HepG2 (cell line): ENCODE data around the gene CTNNA2. TPM values are rescaled to one million over a fixed set of nuclear protein-coding genes. Genes with fewer than 3 reads are reported as not detected.

Experiments
- ATAC-seq: fragments of 200-7000 bp; cut with Tn5 transposase; 3 replicates; pipeline ENCODE4 v1.9.1; 2020; ENCODE audit warnings: mild to moderate bottlenecking, moderate library complexity
- BruUV-seq: library from RNA; stranded (reverse); fragments of 400-500 nt; replicated peaks from 2 replicates; lab custom pipeline; 2021; lab: Mats Ljungman, UMichigan
- CTCF ChIA-PET: fragments of 300-600 bp; formaldehyde crosslinking; extraction: SDS; loops from one replicate; lab custom pipeline; 2021; ENCODE audit warnings: low total read pairs, inconsistent platforms, low intra/inter-chr PET ratio; lab: Yijun Ruan, JAX
- POLR2A ChIA-PET: fragments of 350-600 bp; sonication (Branson Sonifier 250); formaldehyde crosslinking; loops from one replicate; lab custom pipeline; 2020; ENCODE audit warnings: antibody characterized with exemption, inconsistent platforms; lab: Yijun Ruan, JAX
- DNase-seq: peaks from one replicate; pipeline ENCODE4 v3.0.0-alpha.2; 2015; ENCODE audit warnings: low spot score
- FAIRE-seq: peaks from 3 replicates; lab custom pipeline; 2011; peaks lifted over from hg19 to GRCh38; lab: Jason Lieb, UNC
- H2AFZ ChIP-seq: one replicate; pipeline ENCODE4 v1.6.1; 2011; ENCODE audit warnings: low read length, inconsistent platforms
- H3K27ac ChIP-seq: fragments of 300-600 bp; 3 replicates; pipeline ENCODE4 v1.8.0; 2011; ENCODE audit warnings: mixed run types, mild to moderate bottlenecking, mixed read lengths, low read length, inconsistent platforms; ENCODE audit not compliant: insufficient read depth; ENCODE audit errors: extremely low read length
- H3K27me3 ChIP-seq, 2 experiments: fragments of 200-600 bp in 1 of 2; 2 replicates in 1 of 2; 3 replicates in 1 of 2; pipeline versions ENCODE4 v1.6.0 to v1.8.0; 2011; ENCODE audit warnings: low read length in 2 of 2, mild to moderate bottlenecking in 2 of 2, moderate library complexity in 2 of 2, inconsistent platforms in 1 of 2; ENCODE audit not compliant: insufficient read depth in 2 of 2, control insufficient read depth in 1 of 2
- H3K36me3 ChIP-seq, 2 experiments: fragments of 200-600 bp in 1 of 2; replicated peaks in 1 of 2; 2 replicates in 1 of 2; 3 replicates in 1 of 2; pipeline versions ENCODE4 v1.5.1 to v1.8.0; 2011; ENCODE audit warnings: low read length in 2 of 2, inconsistent platforms in 1 of 2; ENCODE audit not compliant: insufficient read depth in 2 of 2, control insufficient read depth in 1 of 2
- H3K4me1 ChIP-seq: 2 replicates; pipeline ENCODE4 v1.5.1; 2012; ENCODE audit warnings: low read length, inconsistent platforms; ENCODE audit not compliant: insufficient read depth
- H3K4me2 ChIP-seq: 2 replicates; pipeline ENCODE4 v1.6.0; 2011; ENCODE audit warnings: low read depth, low read length, inconsistent platforms
- H3K4me3 ChIP-seq, 3 experiments: fragments of 200-600 bp in 1 of 3; sonication (generic), shearing (Covaris generic) in 1 of 3; replicated peaks in 1 of 3; 2 replicates each; pipeline ENCODE4 v1.5.1; 2011 to 2016; ENCODE audit warnings: low read length in 3 of 3, inconsistent platforms in 2 of 3, low read depth in 2 of 3, mild to moderate bottlenecking in 2 of 3, control low read depth in 1 of 3, mixed read lengths in 1 of 3; ENCODE audit not compliant: insufficient read depth in 1 of 3
- H3K79me2 ChIP-seq: one replicate; pipeline ENCODE4 v1.6.1; 2011; ENCODE audit warnings: low read length, inconsistent platforms; ENCODE audit not compliant: insufficient read depth
- H3K9ac ChIP-seq: 2 replicates; pipeline ENCODE4 v1.6.0; 2011; ENCODE audit warnings: mild to moderate bottlenecking, low read depth, low read length, inconsistent platforms; ENCODE audit not compliant: insufficient read depth
- H3K9me3 ChIP-seq: 2 replicates; pipeline ENCODE4 v1.5.1; 2012; ENCODE audit warnings: mild to moderate bottlenecking, low read length
- H4K20me1 ChIP-seq: 2 replicates; pipeline ENCODE4 v1.6.0; 2011; ENCODE audit warnings: inconsistent platforms, mild to moderate bottlenecking, low read length, moderate library complexity; ENCODE audit not compliant: insufficient read depth
- DMTF1 ChIP-seq: sonication (generic); formaldehyde crosslinking; IDR thresholded peaks from 2 replicates; pipeline ENCODE4 v1.4.0; 2020; ENCODE audit warnings: mild to moderate bottlenecking, missing genetic modification reagents
- EZH2 ChIP-seq: conservative IDR thresholded peaks from 2 replicates; pipeline ENCODE4 v1.6.1; 2012; ENCODE audit warnings: mild to moderate bottlenecking, low read depth, low read length, moderate library complexity
- HOXA5 ChIP-seq: sonication (generic); formaldehyde crosslinking; IDR thresholded peaks from 2 replicates; pipeline ENCODE4 v1.4.0; 2020; ENCODE audit warnings: missing genetic modification reagents
- ISX ChIP-seq: sonication (generic); formaldehyde crosslinking; conservative IDR thresholded peaks from 2 replicates; pipeline ENCODE4 v1.5.0; 2020; ENCODE audit warnings: missing genetic modification reagents
- MAX ChIP-seq: IDR thresholded peaks from 2 replicates; pipeline ENCODE4 v1.6.1; 2012; ENCODE audit warnings: inconsistent platforms
- POLR2AphosphoS2 ChIP-seq: IDR thresholded peaks from 2 replicates; pipeline ENCODE4 v1.6.1; 2011; ENCODE audit warnings: low read depth, low read length, improper control_type of control experiment
- RXRB ChIP-seq: IDR thresholded peaks from 2 replicates; pipeline ENCODE4 v1.6.1; 2016; ENCODE audit warnings: borderline replicate concordance, missing genetic modification reagents, missing compliant biosample characterization
- SIN3B ChIP-seq: fragments of 150-350 bp; IDR thresholded peaks from 2 replicates; pipeline ENCODE4 v1.6.1; 2014; ENCODE audit warnings: low read length
- SYNCRIP ChIP-seq: fragments of 200-400 bp; formaldehyde crosslinking; IDR thresholded peaks from 2 replicates; pipeline ENCODE4 v1.6.1; 2018; ENCODE audit warnings: mild to moderate bottlenecking, low read depth, low read length; ENCODE audit not compliant: insufficient read depth
- TARDBP ChIP-seq: sonication (generic); formaldehyde crosslinking; IDR thresholded peaks from 2 replicates; pipeline ENCODE4 v1.8.0; 2022; ENCODE audit warnings: mild to moderate bottlenecking, missing genetic modification reagents
- ZNF275 ChIP-seq: sonication (generic); formaldehyde crosslinking; IDR thresholded peaks from 2 replicates; pipeline ENCODE4 v1.8.0; 2022; ENCODE audit warnings: missing genetic modification reagents, mild to moderate bottlenecking, inconsistent platforms, borderline replicate concordance
- ZNF710 ChIP-seq: sonication (generic); formaldehyde crosslinking; IDR thresholded peaks from 2 replicates; pipeline ENCODE4 v1.5.0; 2020; ENCODE audit warnings: mild to moderate bottlenecking, missing genetic modification reagents, borderline replicate concordance
- WGBS: methylation state at CpG from one replicate; pipeline ENCODE4 v1.1.6; 2017; ENCODE audit warnings: low lambda C conversion rate; 5-methylcytosine and 5-hydroxymethylcytosine counted together
- in situ Hi-C: cut with HindIII; loops from 2 replicates; pipeline ENCODE4 v1.10.0; 2017; ENCODE audit warnings: low pct_unique_long_range_greater_than_20kb; ENCODE audit not compliant: extremely low pct_ligation_motif_present
- intact Hi-C: fragments of 100-400 bp; cut with micrococcal nuclease; formaldehyde crosslinking; loops from one replicate; pipeline ENCODE4 v1.10.0; 2022; ENCODE audit not compliant: unreplicated experiment
- polyA plus RNA-seq, 8 experiments: library from polyadenylated mRNA; depleted of rRNA in 3 of 8; stranded (reverse) in 7 of 8; unstranded in 1 of 8; fragments of >200 nt; fragmentation: Illumina TruSeq in 4 of 8; extraction: Trizol in 4 of 8; gene quantifications; 2 replicates each; pipeline versions ENCODE4 v1.2.1 to v1.2.3, GENCODE V29; 2011 to 2016; ENCODE audit warnings: low read depth in 4 of 8, missing spikeins in 1 of 8, mixed read lengths in 1 of 8; ENCODE audit not compliant: insufficient read depth in 1 of 8
- total RNA-seq, 5 experiments: library from RNA; depleted of rRNA; stranded (reverse); fragments of >200 nt; fragmentation: Illumina TruSeq; extraction: Trizol; gene quantifications; 2 replicates each; pipeline ENCODE4 v1.2.3, GENCODE V29; 2016; ENCODE audit warnings: low read depth in 1 of 5

CTNNA2 gene
- total and polyA plus RNA-seq, 2 of the 13 experiments (the other 11 are each of a cell fraction or from before 2014, with no cell fraction given), result not detected

- Histone ChIP-seq H3K4me2 (no peak overlapping the region), H3K27me3 (no peaks in the 10 kb centered on the region; a peak in 1 of 5 replicates), H3K9ac (no peak overlapping the region), H3K27ac (no peak overlapping the region), H3K4me3 (no peak overlapping the region), H3K4me1 (no peaks in the 10 kb centered on the region), H3K9me3 (no peaks in the 10 kb centered on the region), H3K36me3 (no peaks in the 10 kb centered on the region), H2AFZ (no peak overlapping the region), H4K20me1 (no peaks in the 10 kb centered on the region), H3K79me2 (no peaks in the 10 kb centered on the region)
- DNase-seq, result no peak
- 7% methylated on average over 4 of the region's 4 CpGs for WGBS
- intact Hi-C loops (no loop called here), in situ Hi-C loops (no loop called here)
- ATAC-seq, result no peak
- no peak for FAIRE-seq
- CTCF ChIA-PET, result no interaction called here
- POLR2A ChIA-PET, result no interaction called here
- no TSS peak for BruUV-seq
- TF ChIP-seq SYNCRIP (no peak), TARDBP (no peak), ZNF710 (CRISPR knock-in tag) (no peak), RXRB (no peak), DMTF1 (CRISPR knock-in tag) (no peak), ZNF275 (CRISPR knock-in tag) (no peak), EZH2 (no peak), SIN3B (no peak), MAX (no peak), ISX (no peak), POLR2AphosphoS2 (no peak), HOXA5 (CRISPR knock-in tag) (no peak)
Observed at GRCh38 chr2:79782576-79783452, 270.0 kb downstream of the CTNNA2 start.
